Spleen (tissue), 11 donors: ENCODE results near the gene BTBD1. TPM values are rescaled to one million over a fixed set of nuclear protein-coding genes. Genes with fewer than 3 reads are reported as not detected.

Source experiments
- DNase-seq: peaks from one replicate; pipeline ENCODE4 v3.0.0-alpha.2; 2020
- H3K27ac ChIP-seq, 8 donors: fragments of 200-600 bp; sonication (generic) in 7 of 8; 1 replicate in 4 of 8; 2 replicates in 4 of 8; pipeline versions ENCODE4 v1.5.0 to v1.8.0; 2016 to 2021; ENCODE audit warnings: inconsistent platforms in 4 of 8, mild to moderate bottlenecking in 4 of 8, moderate library complexity in 1 of 8
- H3K27me3 ChIP-seq, 7 donors: fragments of 200-600 bp; sonication (generic) in 6 of 7; replicated peaks in 1 of 7; 1 replicate in 4 of 7; 2 replicates in 3 of 7; pipeline versions ENCODE4 v1.5.0 to v1.8.0; 2016 to 2021; ENCODE audit warnings: inconsistent platforms in 3 of 7, mild to moderate bottlenecking in 1 of 7
- H3K36me3 ChIP-seq, 6 donors: fragments of 200-600 bp; sonication (generic) in 5 of 6; 1 replicate in 4 of 6; 2 replicates in 2 of 6; pipeline versions ENCODE4 v1.5.0 to v1.8.0; 2016 to 2021; ENCODE audit warnings: inconsistent platforms in 2 of 6
- H3K4me1 ChIP-seq, 6 donors: fragments of 200-600 bp; sonication (generic) in 5 of 6; 1 replicate in 3 of 6; 2 replicates in 3 of 6; pipeline versions ENCODE4 v1.5.0 to v1.8.0; 2016 to 2021; ENCODE audit warnings: inconsistent platforms in 3 of 6
- H3K4me3 ChIP-seq, 8 donors: fragments of 200-600 bp; sonication (generic) in 7 of 8; 1 replicate in 4 of 8; 2 replicates in 4 of 8; pipeline versions ENCODE4 v1.5.0 to v1.8.0; 2016 to 2021; ENCODE audit warnings: inconsistent platforms in 4 of 8, mild to moderate bottlenecking in 4 of 8, moderate library complexity in 2 of 8
- H3K9me3 ChIP-seq, 8 donors: fragments of 200-600 bp; sonication (generic) in 7 of 8; 1 replicate in 4 of 8; 2 replicates in 4 of 8; pipeline versions ENCODE4 v1.5.0 to v1.8.0; 2016 to 2021; ENCODE audit warnings: inconsistent platforms in 4 of 8
- POLR2A ChIP-seq, 3 donors: fragments of 450-650 bp; IDR thresholded peaks; one replicate each; pipeline ENCODE4 v1.5.1; 2017; ENCODE audit warnings: antibody characterized with exemption in 3 of 3, mild to moderate bottlenecking in 1 of 3
- POLR2AphosphoS5 ChIP-seq, 3 donors: sonication (generic); formaldehyde crosslinking; IDR thresholded peaks; one replicate each; pipeline ENCODE4 v1.5.1; 2017; ENCODE audit warnings: antibody characterized with exemption in 3 of 3
- WGBS, 5 donors: extraction: QIAGEN DNeasy Blood & Tissue Kit in 3 of 5; methylation state at CpG; one replicate each; pipeline versions ENCODE4 v1.1.5 to v1.1.7; 2013 to 2018; 5-methylcytosine and 5-hydroxymethylcytosine counted together
- intact Hi-C: fragments of 100-400 bp; cut with DNase I; formaldehyde crosslinking; loops from one replicate; pipeline ENCODE4 v1.15.0; 2023; ENCODE audit warnings: low total_unique reads
- polyA plus RNA-seq, 3 donors: library from polyadenylated mRNA; stranded (reverse); fragments of 200-250 nt; gene quantifications; one replicate each; pipeline ENCODE4 v1.2.1, GENCODE V29; 2013
- total RNA-seq, 7 donors: library from RNA; depleted of rRNA in 3 of 7; stranded (reverse); fragments of >200 nt in 3 of 7; fragmentation: NEBNext Ultra II Directional in 4 of 7; extraction: Animal tissue kit (Norgen Biotek cat#: 25700) in 4 of 7; gene quantifications; one replicate each; pipeline versions ENCODE4 v1.1.0 to v1.2.1, GENCODE V29; 2016 to 2021
- TF ChIP-seq, protein P1 (sequence below), 11 experiments: fragments of 200-600 bp in 7 of 11; fragments of 450-650 bp in 4 of 11; sonication (generic) in 4 of 11; IDR thresholded peaks in 8 of 11; conservative IDR thresholded peaks in 3 of 11; 1 replicate in 7 of 11; 2 replicates in 4 of 11; pipeline versions ENCODE4 v1.4.0 to v1.8.0; 2016 to 2021; ENCODE audit warnings: antibody characterized with exemption in 11 of 11, inconsistent platforms in 4 of 11, mild to moderate bottlenecking in 1 of 11
- donor health status: healthy with polysubstance abuse.
- donor health status: DM: no; HTN: no; CAD: no; lungs with moderate emphysema.
- donor health status: DM: no; HTN: no; CAD: no.
- donor health status: Bipolar disorder and iron deficiency.
- donor health status: healthy.
- donor health status: DM: no; HTN: no; CAD: no.
- donor health status: DM: yes; HTN: yes; CAD: no.

The BTBD1 gene
- total and polyA plus RNA-seq, 10 donors: 14.9 to 70.8 (median 45.7) TPM

DNA sequence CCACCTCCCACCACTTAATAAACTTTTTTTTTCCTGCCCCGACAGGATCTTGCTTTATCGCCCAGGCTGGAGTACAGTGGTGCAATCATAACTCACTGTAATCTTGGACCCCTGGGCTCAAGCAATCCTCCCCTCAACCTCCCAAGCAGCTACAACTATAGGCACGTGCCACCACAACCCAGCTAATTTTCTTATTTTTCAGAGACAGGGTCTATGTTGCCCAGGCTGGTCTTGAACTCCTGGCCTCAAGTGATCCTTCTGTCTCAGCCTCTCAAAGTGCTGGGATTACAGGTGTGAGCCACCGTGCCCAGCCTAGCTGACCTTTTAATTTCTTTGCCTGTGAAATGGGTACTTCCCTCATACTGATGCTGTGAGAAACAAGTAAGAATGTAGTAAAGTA lies 51.7 kb downstream of the BTBD1 start:
- no peaks in the 10 kb centered on the region for H3K27me3 ChIP-seq
- intact Hi-C loops: no loop called here
- no peaks in the 10 kb centered on the region for H3K9me3 ChIP-seq
- TF ChIP-seq, protein P1, sequence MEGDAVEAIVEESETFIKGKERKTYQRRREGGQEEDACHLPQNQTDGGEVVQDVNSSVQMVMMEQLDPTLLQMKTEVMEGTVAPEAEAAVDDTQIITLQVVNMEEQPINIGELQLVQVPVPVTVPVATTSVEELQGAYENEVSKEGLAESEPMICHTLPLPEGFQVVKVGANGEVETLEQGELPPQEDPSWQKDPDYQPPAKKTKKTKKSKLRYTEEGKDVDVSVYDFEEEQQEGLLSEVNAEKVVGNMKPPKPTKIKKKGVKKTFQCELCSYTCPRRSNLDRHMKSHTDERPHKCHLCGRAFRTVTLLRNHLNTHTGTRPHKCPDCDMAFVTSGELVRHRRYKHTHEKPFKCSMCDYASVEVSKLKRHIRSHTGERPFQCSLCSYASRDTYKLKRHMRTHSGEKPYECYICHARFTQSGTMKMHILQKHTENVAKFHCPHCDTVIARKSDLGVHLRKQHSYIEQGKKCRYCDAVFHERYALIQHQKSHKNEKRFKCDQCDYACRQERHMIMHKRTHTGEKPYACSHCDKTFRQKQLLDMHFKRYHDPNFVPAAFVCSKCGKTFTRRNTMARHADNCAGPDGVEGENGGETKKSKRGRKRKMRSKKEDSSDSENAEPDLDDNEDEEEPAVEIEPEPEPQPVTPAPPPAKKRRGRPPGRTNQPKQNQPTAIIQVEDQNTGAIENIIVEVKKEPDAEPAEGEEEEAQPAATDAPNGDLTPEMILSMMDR (IDR thresholded peaks at IDR 0.05 in 8 of 11, conservative IDR thresholded peaks at IDR 0.05 in 3 of 11): no peak
- TF ChIP-seq POLR2AphosphoS5 (IDR thresholded peaks at IDR 0.05) (no peak), POLR2A (IDR thresholded peaks at IDR 0.05) (no peak)
- no peak overlapping the region for H3K4me3 ChIP-seq
- WGBS, 5 donors: 86 to 93% (median 88%) methylated on average over 4 of the region's 4 CpGs
- DNase-seq: no peak
- H3K36me3 ChIP-seq: peaks cover 0 to 48% (median 39%) of the 10 kb centered on the region in 6 donors
- H3K4me1 ChIP-seq: peaks cover 13 to 49% (median 20%) of the 10 kb centered on the region in 6 donors
- no peak overlapping the region for H3K27ac ChIP-seq

DNA sequence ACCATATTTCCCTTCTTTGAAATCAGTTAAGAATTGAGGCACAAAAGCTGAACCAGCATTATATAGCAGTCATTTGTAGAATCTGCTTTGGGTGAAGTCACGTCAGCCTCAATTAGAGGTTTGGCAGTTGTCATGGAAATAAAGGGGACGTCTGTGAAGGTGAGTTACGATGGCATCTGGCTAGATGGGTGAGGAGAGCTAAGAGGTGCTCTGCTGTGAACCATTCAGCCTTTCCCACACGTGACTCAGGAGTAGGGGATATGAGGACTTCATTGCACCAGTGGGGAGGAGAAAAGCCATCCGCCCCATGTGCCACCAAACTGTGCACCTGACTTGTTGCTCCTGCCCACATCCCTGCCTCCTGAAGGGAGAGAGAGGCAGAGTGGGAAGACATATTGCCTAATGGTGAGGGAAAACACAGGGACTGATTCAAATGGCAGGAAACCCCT lies 52.8 kb downstream of the BTBD1 start:
- H3K36me3 ChIP-seq: peaks cover 0 to 45% (median 34%) of the 10 kb centered on the region in 6 donors
- H3K4me3 ChIP-seq: no peak overlapping the region
- no peak for DNase-seq
- peak overlapping the region in 1 of 8 donors; percentile 4 for H3K27ac ChIP-seq
- 71 to 76% (median 75%) methylated on average over 5 of the region's 5 CpGs for WGBS, 5 donors
- no peaks in the 10 kb centered on the region for H3K9me3 ChIP-seq
- no peaks in the 10 kb centered on the region for H3K27me3 ChIP-seq
- intact Hi-C loops: no loop called here
- TF ChIP-seq, protein P1 (IDR thresholded peaks at IDR 0.05 in 8 of 11, conservative IDR thresholded peaks at IDR 0.05 in 3 of 11): no peak
- TF ChIP-seq POLR2AphosphoS5 (IDR thresholded peaks at IDR 0.05): peak in 1 of 3 donors; percentile 24
- no peak for TF ChIP-seq POLR2A (IDR thresholded peaks at IDR 0.05)
- peaks cover 21 to 61% (median 29%) of the 10 kb centered on the region in 6 donors for H3K4me1 ChIP-seq

DNA sequence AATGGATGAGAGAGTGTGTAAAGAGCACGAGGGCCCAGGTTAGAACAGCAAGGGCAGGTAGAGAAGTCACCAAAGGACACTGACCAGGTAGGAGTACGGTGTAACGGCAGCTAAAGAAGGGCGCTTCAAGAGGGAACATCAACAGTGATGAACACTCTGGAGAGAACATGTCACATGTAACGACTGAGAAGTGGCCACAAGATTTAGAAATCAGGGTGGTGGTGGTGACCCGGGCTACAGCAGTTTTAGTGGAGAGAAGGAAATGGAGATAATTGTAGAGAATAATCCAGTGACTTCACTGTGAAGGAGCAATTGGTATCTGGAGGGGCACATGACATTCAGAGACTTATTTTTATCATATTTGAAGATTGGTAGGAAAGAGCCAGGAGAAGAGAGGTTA lies 54.4 kb downstream of the BTBD1 start:
- Histone ChIP-seq H3K4me1 (peaks cover 21 to 66% (median 31%) of the 10 kb centered on the region in 6 donors), H3K27ac (no peak overlapping the region), H3K4me3 (peak overlapping the region in 1 of 8 donors; percentile 100), H3K36me3 (peaks cover 0 to 45% (median 37%) of the 10 kb centered on the region in 6 donors), H3K9me3 (no peaks in the 10 kb centered on the region), H3K27me3 (no peaks in the 10 kb centered on the region)
- TF ChIP-seq POLR2A (IDR thresholded peaks at IDR 0.05): no peak
- no peak for TF ChIP-seq POLR2AphosphoS5 (IDR thresholded peaks at IDR 0.05)
- intact Hi-C loops: no loop called here
- 74 to 89% (median 82%) methylated on average over 6 of the region's 6 CpGs for WGBS, 5 donors
- no peak for DNase-seq

DNA sequence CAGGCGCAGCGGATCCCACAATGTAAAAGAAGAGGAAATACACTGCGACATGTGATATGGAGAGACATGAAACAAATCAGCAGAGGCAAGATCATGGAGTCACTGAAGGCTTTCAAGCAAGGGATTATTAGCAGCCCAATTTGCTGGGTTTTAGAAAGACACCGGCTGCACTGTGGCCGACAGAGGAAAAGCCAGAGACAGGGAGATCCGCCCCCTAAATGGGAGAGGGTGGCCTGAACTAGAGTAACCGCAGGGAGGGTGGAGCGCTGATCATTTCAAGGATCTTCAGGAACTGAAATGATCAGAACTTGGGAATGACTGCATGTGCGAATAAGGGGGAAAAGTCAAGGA lies 55.0 kb downstream of the BTBD1 start:
- Histone ChIP-seq H3K4me1 (peaks cover 21 to 61% (median 31%) of the 10 kb centered on the region in 6 donors), H3K36me3 (peaks cover 0 to 45% (median 39%) of the 10 kb centered on the region in 6 donors), H3K27ac (peak overlapping the region; percentile 76 to 94 (median 88)), H3K4me3 (peak overlapping the region; percentile 89 to 100 (median 100)), H3K27me3 (no peaks in the 10 kb centered on the region), H3K9me3 (no peaks in the 10 kb centered on the region)
- DNase-seq: no peak
- 41 to 47% (median 45%) methylated on average over 9 of the region's 9 CpGs for WGBS, 5 donors
- intact Hi-C loops: no loop called here
- TF ChIP-seq POLR2A (IDR thresholded peaks at IDR 0.05) (no peak), POLR2AphosphoS5 (IDR thresholded peaks at IDR 0.05) (no peak)
- TF ChIP-seq, protein P1 (IDR thresholded peaks at IDR 0.05 in 8 of 11, conservative IDR thresholded peaks at IDR 0.05 in 3 of 11): no peak
